Fibroblast of skin of scalp (primary cell): ENCODE data around the gene WDR87.
"Not testable (repeated sequence)": the region's sequence is repeated elsewhere in the genome, so short reads cannot be mapped to it uniquely, and the experiment has no call there.

Source experiments
- DNase-seq: peaks from one replicate; pipeline ENCODE4 v3.0.0-alpha.2; 2013

WDR87 gene

DNA sequence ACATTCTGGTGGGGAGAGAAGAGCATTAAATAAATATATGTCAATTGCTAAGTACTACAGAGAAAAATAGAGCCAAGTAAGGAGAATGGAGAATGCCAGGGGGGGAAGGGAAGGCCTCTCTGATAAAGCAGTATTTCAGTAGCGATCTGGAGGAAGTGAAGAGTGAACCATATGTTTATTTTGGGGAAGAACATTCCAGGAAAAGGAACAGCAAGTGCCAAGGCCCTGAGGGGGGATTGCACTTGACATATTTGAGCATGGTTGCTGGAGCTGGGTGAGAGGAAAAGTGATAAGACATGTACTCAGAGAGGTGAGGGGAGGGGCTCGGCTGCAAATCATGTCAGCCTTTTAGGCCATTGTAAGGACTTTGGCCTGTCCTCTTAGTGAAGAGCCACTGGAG is 30.4 kb downstream of the WDR87 start:
- DNase-seq: no peak

GRCh38 chr19:37874784-37875183 is 31.6 kb downstream of the WDR87 start:
- no peak for DNase-seq

- DNase-seq: no peak
These were observed 34.0 kb downstream of the WDR87 start for GRCh38 chr19:37872383-37872782.

GRCh38 chr19:37869766-37870340 is 36.5 kb downstream of the WDR87 start:
- no peak for DNase-seq

GRCh38 chr19:37867831-37868230 is 38.6 kb downstream of the WDR87 start:
- no peak for DNase-seq

DNA sequence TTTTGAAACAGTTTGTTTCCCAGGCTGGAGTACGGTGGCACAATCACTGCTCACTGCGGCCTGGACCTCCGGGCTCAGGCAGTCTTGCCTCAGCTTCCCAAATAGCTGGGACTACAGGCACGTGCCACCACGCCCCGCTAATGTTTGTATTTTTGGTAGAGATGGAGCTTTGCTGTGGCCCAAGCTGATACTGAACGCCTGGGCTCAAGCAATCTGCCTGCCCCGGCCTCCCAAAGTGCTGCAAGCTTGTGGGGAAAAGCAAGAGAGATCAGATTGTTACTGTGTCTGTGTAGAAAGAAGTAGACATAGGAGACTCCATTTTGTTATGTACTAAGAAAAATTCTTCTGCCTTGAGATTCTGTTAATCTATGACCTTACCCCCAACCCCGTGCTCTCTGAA is 40.5 kb downstream of the WDR87 start:
- not testable (repeated sequence) for DNase-seq

DNA sequence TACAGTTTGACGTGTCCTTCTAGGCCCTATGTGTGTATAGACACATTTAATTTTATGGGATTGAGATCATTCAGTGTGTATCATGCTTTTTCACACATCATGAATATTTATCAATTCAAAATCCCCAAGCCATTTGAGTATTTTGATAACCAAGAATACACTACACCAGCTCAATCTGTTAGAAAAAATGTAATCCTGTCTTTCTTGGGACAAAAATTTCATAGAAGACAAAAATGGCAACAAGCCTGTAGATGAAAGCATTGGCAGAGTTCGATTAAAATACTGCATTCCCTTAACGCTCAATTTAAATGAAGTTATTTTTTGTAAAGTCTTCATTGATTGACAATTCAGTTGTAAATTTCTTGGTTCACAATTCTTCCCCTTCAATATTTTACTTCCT is 41.9 kb downstream of the WDR87 start:
- no peak for DNase-seq

DNA sequence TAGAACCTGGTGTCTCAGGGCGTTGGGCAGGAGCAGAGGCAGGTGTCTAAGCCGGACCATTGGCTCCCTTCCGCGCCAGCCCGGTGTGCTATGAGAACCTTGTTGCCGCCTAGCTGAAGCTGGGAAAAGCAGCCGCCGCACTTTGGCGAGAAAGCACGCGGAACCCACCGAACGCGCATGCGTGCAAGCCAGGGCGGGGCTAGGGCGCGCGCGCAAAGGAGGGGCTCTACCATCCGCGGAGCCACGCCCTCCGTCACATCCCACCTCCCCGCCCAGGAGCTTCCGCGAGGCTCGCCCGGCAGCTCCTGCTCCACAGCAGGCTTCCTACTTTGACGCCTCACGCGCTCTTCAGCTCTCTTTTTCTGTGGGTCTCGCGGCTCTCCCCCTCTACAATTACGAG is 51.3 kb downstream of the WDR87 start:
- DNase-seq: peak; percentile 47

GRCh38 chr19:37845932-37846331 is 60.5 kb downstream of the WDR87 start:
- no peak for DNase-seq
